GM21528 (cell line): Measurements from ENCODE around the gene TSR1.
A peak's percentile ranks its signal among the peaks of the same experiment; 100 is the strongest.

Experiments used
- ATAC-seq: cut with Tn5 transposase; IDR thresholded peaks from one replicate; pipeline ENCODE4 v1.9.1; 2021; ENCODE audit warnings: mild to moderate bottlenecking, moderate library complexity; ENCODE audit not compliant: unreplicated experiment, low FRiP score

The TSR1 gene

DNA sequence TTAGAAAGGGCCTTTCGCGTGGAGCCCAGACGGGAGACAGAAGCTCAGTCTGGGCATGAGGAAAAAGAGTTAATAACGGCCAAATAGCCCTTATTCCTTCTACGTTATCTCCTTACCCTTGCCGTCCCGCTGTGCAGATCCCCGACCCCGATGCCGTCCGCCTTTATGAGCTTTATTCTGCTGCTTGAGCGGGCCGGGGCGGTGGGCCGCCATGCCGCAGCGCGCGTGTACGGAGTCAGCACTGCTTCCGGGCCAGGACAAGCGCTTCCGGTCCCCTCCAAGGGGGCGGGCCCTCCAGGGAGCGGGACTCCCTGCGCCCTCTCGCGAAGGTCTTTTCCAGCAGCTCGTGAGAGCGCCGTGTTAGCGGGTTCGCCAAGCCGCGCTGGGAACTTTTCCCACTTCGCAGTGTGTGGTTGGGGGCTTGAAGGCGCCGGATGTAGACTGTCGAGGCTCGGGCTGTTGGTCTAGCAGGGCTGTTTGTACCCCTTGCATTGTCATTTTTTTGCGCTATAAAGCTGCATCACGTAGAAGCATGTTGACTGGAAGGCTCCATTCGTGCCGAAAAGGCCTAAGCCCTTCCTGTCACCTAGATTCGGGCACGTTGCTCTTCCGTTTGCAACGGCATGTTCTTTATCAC, at the start of gene TSR1:
Gene TSR1, minus strand, starts transcription at position 243 of the 637 bp plus-strand sequence. Its CDS starts 30 bp downstream, at position 213.
- ATAC-seq, result peak; percentile 65

DNA sequence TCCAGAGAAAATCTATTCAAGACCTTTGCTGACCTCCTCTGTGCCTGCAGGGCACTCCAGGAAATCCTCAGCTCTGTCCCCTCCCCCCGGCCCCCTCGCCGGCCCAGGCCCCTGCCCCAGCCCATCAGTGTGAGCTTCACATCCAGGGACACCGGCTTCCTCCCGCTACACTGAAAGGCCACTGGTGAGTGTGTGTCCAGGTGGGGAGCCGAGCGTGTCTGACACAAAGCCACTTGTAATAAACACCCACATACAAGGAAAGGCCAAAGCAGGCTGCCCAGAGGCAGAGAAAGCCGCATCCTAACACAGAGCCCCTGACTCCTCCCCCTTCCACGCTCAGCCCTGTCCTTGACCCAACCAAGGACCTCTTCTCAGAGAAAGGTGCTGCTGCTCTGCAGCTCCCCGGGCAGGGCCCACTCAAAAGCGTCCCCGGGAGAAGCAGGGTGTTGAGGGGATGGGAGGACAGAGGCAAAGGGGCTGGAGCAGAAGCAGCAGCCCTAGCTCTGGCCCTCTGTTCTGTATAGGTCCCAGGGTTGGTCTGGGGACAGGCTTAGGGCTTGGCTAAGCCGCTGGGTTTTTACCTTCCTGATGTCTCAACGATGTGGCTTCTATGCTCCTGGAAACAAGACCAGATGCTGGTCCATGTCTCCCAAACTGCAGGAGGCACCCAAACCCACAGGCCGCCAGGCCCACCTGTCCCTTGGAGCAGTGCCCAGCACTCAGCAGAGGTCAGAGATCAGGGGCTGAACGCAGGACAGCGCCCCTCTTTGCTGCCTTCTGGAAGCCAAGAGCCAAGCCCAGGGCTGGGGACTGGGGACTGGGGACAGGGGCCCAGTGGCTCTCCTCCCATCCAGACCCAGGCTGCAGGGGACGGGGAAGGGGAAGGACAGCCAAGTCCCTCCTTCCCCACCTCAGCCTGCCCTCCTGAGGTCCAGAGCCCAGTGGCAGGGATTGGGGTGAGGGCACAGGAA, 49.3 kb upstream of the TSR1 start:
- ATAC-seq, result no peak

DNA sequence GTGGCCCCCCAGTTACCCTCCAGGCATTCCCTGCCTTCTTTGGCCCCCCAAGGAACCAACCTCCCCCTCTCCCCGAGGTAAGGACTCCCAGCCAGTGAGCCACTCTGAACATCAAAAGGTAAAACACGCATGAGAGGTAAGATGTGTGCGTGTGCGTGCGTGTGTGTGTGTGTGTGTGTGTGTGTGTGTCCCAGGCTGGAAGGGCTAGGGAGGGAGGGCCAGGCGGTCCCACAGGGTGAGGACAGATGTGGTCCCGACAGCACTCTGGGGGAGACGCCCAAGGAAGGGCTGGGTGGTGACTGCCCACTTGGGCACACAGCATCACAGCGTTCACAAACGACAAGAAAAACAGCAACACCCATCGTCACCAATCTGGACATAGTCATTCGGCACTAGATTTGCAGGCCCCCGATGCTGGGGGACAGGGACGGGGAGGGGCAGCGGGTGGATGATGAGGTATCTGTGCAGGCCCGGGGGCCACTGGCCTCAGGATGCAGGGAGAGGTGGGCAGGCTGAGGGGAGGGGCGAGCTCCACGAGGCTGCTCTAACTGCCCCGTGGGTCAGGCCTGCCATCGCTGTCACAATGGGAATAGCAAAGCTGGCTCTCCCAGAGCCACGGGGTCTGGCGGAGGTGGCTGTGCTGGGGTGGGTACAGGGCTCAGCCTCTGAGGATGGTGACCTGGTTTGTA, 48.3 kb upstream of the TSR1 start:
- no peak for ATAC-seq

DNA sequence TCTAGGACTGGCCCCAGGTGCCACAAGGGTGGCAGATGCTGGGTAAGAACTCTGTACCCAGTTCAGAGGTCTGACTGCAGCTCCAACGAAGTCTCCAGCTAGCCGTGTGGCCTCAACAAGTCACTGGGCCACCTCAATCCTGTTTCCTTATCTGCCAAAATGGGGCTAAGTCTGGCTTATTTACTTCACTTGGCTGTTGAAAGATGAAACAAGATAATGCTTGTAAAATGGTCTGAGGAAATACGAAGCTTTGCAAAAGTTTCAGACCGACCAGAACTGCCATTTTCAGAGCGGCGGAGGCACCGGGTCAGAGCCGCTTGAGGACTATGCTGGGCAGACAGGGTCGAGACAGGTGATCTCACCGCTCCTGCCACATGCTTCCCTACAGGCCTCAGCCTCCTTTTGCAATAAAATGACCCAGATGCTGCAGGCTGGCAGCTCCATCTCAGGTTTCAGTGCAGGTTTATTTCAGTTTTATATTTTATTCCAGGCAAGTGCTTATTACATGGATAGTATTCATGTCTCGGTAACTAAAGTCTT, 47.4 kb upstream of the TSR1 start:
- ATAC-seq, result no peak

DNA sequence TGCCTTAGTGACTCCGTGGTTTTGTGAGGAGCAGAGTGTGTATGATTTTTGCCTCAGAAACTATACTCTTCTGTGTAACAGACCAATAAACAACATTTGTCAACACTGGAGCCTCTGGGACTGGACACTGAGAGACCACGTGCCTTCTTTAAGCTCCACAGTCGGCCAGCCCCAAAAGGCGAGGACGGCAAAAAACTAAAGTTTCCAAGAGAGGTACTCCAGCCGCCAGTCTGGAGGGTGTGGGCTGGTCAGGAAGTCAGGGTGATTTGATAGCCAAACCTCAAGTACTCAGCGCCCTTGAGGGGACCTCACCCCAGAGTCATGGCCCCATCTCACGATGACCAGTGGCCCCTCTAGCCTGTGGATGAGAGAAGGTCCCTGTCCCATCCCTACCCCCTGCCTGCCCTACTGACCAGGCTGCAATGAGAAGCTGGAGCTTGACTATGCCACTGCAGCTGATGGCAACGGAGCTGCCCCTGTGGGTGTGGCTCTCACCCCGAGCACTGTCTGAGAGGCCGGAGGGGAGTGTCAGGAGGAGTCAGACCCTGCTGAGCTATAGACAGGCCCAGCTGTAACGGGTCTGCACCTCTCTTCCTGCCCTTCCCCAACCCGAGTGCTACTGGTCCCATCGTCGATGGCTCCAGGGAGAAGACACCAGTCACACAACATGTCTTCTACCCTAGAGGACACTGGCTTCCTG, 44.8 kb upstream of the TSR1 start:
- no peak for ATAC-seq

DNA sequence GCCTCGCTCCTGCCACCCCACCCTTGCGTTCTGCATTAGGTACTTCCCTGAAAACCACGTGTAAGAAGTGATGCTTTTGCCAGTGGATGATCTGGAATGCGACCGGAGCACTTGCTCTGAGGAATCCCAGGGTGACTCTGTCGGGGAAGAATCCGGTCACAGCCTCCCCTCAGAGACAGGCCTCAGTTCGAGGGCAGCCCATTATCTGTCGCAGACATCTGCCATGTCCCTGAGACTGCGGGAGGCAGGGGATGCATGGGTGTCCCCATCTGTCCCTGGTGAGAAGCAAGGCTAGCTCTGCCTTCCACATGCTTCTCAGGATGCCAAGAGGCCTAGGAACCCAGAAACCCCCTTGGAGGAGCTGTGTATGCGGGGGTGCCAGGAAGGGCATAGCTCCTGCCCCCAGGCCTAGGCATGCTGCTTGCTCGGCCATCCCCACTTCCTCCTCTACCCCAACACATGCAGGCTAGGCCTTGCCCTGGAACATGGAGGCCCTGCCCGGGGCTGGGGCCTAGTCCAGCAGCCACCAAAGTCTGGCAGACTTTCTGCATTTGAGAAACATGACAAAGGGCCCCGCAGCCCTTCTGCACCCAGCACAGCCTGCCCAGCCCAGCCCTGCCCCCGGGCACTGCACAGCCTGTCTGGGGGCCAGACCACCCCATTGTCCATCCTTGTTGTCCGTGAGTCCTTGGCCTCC, 44.1 kb upstream of the TSR1 start:
- ATAC-seq, result no peak

DNA sequence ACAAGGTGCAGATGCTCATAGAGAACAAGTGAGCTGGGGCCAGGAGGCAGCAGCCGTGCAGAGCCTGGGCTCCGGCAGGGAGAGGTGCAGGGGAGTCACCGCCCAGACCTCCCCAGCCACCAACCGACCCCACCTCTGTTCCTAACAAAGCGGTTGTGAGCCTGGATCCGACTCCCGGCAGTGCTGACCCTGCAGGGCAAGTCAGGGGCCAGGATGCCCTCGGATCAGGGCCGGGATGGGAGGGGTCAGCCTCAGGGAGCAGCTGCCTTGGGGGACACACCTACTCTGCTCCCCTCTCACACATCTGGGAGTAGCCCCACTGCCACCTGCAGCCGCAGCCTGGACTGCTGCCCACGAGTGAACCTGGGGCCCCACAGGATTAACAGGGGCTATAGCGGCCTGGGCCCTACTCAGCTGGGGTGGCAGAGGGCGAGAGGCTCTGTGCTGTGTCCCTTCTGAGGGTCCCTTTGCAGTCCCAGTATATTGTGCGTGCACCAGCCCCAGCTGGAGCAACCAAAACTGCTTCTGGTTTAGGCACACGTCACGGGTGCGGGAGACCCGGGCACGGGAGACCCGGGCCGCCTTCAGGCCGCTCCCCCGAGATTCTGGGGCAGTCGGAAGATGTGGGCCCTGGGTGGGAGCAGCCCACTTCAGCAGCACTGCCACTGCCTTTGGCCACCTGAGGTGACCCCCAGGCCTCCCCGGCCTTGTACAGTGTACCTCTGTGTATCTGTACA, 43.4 kb upstream of the TSR1 start:
- ATAC-seq, result no peak

DNA sequence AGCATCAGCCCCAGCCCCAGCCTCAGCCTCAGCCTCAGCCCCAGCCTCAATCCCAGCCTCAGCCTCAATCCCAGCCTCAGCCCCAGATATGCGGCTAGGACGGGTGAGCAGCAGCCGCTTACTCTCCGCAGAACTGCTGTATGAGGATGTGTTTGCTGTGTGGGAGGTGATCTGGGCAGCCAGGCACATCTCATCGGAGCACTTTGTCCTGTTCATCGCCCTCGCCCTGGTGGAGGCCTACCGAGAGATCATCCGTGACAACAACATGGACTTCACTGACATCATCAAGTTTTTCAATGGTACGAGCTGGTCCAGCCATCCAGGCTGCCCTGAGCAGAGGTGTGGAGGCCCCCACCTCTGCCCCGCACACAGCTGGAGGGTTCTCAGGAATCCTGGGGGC, 42.6 kb upstream of the TSR1 start:
- ATAC-seq, result no peak

DNA sequence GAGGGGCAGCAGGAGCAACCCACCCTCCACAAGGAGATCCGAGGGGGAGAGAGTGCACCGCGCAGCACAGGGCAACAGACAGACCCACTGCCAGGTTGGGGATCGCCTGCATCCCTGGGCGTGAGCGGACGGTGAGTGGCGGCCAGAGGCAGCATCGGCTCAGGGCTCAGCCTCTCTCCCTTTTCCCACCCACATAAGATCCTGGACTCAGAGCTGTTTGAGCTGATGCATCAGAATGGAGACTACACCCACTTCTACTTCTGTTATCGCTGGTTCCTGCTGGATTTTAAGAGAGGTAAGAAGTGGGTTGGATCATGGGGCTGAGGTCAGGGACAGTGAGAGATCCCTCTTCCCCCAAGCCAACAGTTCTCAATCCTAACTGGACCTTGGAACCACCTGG, 41.4 kb upstream of the TSR1 start:
- ATAC-seq, result no peak

DNA sequence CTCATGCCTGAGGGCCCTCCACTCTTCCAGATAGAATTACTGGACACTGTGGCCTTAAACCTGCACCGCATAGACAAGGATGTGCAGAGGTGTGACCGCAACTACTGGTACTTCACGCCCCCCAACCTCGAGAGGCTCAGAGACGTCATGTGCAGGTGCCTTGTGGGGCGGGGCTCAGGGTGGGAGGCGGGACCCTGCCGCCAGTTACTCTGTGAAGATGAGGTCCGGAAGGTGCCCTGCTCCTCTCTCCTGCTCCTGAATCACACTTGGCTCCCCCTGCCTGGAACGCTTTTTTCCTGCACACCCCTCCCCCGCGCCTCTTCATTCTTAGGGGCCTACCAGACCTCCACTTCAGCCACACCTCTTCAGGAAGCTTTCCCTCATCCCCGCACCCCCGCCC, 39.9 kb upstream of the TSR1 start:
- no peak for ATAC-seq

DNA sequence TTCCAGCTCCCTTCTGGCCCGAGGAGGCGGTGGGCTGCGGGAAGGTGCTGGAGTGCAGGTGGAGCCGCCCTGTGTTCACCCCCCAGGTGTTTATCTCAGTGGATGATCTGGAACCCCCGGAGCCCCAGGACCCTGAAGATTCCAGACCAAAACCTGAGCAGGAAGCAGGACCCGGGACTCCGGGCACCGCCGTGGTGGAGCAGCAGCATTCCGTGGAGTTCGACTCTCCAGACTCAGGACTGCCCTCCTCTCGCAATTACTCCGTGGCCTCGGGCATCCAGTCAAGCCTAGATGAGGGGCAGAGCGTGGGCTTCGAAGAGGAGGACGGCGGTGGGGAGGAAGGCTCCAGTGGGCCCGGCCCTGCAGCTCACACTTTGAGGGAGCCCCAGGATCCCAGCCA, 39.1 kb upstream of the TSR1 start:
- no peak for ATAC-seq

DNA sequence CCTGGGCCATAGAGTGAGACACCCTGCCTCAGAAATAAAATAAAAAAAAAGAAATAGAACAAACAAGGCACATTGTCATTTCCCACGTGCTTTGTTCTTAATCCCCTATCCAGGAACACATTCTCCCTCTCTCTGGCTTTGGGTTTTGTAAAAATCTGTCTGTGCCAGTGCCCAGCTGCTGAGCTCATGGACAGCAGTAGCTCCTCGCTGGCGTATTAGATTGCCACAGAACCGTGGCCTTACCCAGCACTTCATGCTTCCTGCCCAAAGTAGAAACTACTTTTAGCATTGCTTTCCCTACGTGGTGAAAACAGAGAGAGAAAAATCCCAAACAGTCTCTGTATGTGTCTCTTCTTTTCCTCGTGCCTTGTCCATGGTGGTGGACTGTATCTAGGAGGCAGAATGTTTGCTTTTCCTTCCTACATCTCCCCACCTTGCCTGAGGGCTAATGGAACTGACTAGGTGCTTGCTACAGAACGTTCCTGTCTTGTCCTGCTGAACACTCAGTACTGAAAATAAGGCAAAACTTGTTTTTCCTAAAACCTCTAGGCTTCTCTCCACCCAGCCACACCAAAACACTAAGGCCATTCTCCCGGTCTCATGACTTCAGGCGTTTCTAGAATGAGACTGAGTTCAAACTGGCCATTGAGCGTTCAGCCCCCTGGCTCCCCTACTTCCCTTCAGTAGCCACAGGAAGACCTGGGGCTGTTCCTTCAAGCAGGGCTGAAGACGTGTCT, 38.5 kb upstream of the TSR1 start:
- ATAC-seq, result no peak

DNA sequence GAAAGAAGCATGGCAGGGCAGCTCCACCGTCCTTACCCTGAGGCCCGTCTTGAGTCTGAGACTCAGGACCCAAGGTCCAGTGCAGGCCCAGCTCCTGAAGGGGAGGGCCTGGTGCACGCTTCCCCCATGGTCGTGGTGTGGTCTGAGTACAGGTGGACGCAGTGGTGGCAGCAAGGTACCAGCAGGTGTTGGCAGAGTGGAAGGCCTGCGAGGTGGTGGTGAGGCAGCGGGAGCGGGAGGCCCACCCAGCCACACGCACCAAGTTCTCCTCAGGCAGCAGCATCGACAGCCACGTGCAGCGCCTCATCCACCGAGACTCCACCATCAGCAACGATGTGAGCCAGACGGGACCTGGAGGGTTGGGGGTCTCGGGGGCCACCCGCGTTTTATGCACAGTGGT, 36.9 kb upstream of the TSR1 start:
- no peak for ATAC-seq

DNA sequence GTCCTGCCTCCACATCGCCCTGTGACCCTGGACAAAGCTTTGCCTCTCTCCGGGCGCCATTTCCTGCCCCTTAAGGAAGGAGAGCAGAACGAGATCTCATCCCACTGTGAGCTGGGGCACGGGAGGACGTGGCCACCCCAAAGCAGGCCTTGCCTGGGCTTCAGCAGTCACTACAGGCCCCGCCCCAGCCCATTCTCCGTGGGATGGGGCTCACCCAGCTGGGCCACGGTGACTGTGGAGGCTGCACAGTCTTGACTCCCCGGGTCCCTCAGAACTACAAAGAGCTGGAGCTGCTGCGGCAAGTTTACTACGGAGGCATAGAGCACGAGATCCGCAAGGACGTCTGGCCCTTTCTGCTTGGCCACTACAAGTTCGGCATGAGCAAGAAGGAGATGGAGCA, 36.4 kb upstream of the TSR1 start:
- no peak for ATAC-seq

DNA sequence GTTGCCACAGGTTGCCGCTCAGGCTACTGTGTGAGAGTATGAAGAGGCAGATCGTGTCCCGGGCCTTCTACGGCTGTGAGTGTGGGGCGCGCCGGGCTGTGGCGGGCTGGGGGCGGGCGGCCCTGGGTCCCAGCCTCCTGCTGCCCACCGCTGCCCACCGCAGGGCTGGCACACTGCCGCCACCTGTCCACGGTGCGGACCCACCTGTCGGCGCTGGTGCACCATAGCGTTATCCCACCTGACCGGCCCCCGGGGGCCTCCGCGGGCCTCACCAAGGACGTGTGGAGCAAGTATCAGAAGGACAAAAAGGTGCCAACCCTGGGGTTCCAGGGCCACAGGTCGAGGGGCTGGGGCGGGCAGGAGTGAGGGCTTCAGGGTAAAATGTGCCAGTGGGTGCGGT, 35.9 kb upstream of the TSR1 start:
- no peak for ATAC-seq

DNA sequence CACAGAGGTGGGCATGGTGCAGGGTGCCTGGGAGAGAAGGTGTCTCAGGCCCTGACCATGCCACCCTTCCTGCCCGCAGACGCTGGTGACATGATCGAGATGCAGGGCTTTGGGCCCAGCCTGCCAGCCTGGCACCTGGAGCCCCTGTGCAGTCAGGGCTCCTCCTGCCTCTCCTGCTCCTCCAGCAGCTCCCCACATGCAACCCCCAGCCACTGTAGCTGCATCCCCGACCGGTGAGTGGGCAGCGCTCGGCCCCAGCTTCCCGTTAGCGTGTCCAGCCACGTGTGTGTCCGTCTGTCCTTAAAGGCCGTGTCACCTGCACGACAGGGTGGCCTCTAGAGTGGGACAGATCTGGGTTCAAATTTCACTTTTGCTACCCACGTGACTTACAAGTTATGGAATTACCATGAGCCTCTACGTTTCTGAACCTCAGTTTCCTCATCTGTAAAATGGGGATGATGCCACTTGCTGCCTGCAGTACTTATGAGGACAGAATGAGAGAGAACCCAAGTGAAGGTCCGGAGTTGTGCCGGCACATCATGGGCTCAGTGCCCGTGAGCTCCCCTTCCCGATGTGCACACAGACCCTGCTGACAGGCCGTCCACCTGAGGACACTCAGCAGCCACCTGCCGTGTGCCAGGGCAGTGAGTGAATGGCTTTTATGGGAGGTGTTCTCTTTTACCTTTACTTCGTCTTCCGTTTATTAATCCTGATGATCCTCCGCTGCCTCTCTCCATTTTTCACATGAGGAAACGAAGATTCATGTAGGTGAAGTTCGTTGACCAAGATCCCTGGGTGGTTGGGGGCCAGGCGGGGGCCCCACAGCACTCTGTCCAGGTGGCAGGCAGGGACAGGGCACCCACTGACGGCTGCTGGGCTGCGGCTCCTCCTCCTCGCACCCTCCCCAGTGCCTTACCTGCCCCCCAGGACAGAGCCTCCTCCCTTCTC, 35.2 kb upstream of the TSR1 start:
- no peak for ATAC-seq

DNA sequence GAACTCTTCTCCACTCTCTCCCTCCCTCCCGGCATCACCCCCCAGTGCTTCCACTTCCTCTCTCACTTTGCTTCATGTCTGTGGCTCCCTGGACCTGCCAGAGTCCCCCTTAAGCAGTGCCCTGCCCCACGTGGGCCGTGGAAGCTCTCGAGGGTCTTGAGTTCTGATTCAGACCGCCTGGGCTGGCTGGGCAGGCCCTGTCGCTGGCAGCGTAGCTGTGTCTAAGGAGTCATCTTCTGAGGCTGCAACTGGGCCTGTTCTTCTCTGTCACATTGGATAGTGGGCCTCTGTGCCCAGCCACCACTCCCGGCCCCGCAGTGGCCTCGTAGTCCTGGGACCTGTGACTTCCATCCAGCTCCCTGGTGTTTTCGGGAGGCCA, 33.9 kb upstream of the TSR1 start:
- no peak for ATAC-seq
